Type B pancreatic cell (in vitro differentiated cells): ENCODE measurements around the gene VRK1. TPM values are rescaled to one million over a fixed set of nuclear protein-coding genes. Genes with fewer than 3 reads are reported as not detected.

Experiments
- DNase-seq: peaks from one replicate; pipeline ENCODE4 v3.0.0; 2021; ENCODE audit warnings: mixed read lengths; ENCODE audit not compliant: unreplicated experiment; ENCODE audit errors: extremely low spot score
- H3K27ac Mint-ChIP-seq: 2 replicates; pipeline ENCODE4 v1.8.0; 2021; ENCODE audit warnings: mild to moderate bottlenecking, mixed read lengths
- H3K27me3 Mint-ChIP-seq: 2 replicates; pipeline ENCODE4 v1.8.0; 2021; ENCODE audit warnings: mixed read lengths
- H3K36me3 Mint-ChIP-seq: 2 replicates; pipeline ENCODE4 v1.8.0; 2021; ENCODE audit warnings: mixed read lengths
- H3K4me1 Mint-ChIP-seq: one replicate; pipeline ENCODE4 v1.8.0; 2021; ENCODE audit warnings: mixed read lengths; ENCODE audit not compliant: unreplicated experiment
- H3K4me3 Mint-ChIP-seq: 2 replicates; pipeline ENCODE4 v1.8.0; 2021; ENCODE audit warnings: mild to moderate bottlenecking, mixed read lengths
- H3K9me3 Mint-ChIP-seq: 2 replicates; pipeline ENCODE4 v1.8.0; 2021; ENCODE audit warnings: mixed read lengths
- total RNA-seq: library from RNA; stranded (reverse); gene quantifications from 2 replicates; pipeline ENCODE4 v1.2.1, GENCODE V29; 2021; ENCODE audit warnings: low replicate concordance
- TF ChIP-seq, protein P1 (sequence below): fragments of 200-600 bp; sonication (generic); conservative IDR thresholded peaks from 2 replicates; pipeline ENCODE4 v1.5.0; 2021; ENCODE audit warnings: antibody characterized with exemption, mild to moderate bottlenecking

Gene VRK1
- total RNA-seq, 1 donor from 2014 or later = 36.9 TPM

DNA sequence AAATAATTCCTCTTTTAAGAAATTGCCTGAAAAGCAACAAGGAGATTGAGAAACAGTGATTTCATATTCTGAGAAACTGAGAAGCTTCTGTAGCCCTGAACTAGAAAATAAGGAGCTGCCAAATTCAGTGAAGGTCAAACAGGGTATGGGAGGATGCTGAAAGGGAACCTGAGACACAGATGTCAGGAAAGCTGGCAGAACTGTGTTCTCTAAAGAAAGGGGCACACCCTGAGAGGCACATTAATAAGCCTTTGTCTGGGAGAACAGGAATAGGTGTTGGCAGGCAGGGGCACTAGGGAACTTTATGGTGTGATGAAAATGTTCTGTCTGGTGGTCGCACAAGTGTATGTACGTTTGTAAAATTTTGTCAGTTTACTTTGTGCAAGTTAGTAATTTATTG, 29.6 kb downstream of the VRK1 start:
- Mint-ChIP-seq H3K9me3 (peaks cover 16% of the 10 kb centered on the region), H3K27ac (no peak overlapping the region), H3K27me3 (no peaks in the 10 kb centered on the region), H3K4me3 (no peak overlapping the region), H3K4me1 (peaks cover 3% of the 10 kb centered on the region), H3K36me3 (peaks cover 24% of the 10 kb centered on the region)
- DNase-seq = no peak
- TF ChIP-seq, protein P1, sequence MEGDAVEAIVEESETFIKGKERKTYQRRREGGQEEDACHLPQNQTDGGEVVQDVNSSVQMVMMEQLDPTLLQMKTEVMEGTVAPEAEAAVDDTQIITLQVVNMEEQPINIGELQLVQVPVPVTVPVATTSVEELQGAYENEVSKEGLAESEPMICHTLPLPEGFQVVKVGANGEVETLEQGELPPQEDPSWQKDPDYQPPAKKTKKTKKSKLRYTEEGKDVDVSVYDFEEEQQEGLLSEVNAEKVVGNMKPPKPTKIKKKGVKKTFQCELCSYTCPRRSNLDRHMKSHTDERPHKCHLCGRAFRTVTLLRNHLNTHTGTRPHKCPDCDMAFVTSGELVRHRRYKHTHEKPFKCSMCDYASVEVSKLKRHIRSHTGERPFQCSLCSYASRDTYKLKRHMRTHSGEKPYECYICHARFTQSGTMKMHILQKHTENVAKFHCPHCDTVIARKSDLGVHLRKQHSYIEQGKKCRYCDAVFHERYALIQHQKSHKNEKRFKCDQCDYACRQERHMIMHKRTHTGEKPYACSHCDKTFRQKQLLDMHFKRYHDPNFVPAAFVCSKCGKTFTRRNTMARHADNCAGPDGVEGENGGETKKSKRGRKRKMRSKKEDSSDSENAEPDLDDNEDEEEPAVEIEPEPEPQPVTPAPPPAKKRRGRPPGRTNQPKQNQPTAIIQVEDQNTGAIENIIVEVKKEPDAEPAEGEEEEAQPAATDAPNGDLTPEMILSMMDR = no peak

DNA sequence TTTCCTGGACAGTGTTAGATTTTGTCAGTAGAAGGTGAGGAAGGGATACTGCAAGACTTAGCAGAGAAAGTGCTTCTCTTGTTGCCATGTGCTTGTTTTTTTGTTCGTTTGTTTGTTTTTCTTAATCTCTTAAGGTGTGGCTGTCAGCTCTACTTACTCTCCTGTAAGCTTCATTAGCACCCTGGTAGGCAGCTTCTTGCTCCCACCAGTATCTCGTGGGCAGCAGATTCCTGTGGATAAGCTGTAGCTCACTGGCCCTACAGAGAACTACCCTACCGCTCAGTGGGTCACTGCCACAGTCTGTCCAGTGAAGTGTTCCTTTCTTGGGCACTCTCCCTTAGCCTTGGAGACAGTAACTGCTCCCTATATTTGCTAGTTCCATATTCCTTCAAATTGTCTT, 30.1 kb downstream of the VRK1 start:
- H3K4me1 Mint-ChIP-seq = peaks cover 3% of the 10 kb centered on the region
- H3K4me3 Mint-ChIP-seq = no peak overlapping the region
- no peak overlapping the region for H3K27ac Mint-ChIP-seq
- no peak for DNase-seq
- peaks cover 24% of the 10 kb centered on the region for H3K36me3 Mint-ChIP-seq
- no peaks in the 10 kb centered on the region for H3K27me3 Mint-ChIP-seq
- H3K9me3 Mint-ChIP-seq = peaks cover 16% of the 10 kb centered on the region
- TF ChIP-seq, protein P1 = no peak

- no peaks in the 10 kb centered on the region for H3K4me1 Mint-ChIP-seq
- no peak overlapping the region for H3K4me3 Mint-ChIP-seq
- no peak for DNase-seq
- H3K27me3 Mint-ChIP-seq = no peaks in the 10 kb centered on the region
- TF ChIP-seq, protein P1 = no peak
- H3K9me3 Mint-ChIP-seq = peaks cover 13% of the 10 kb centered on the region
- H3K36me3 Mint-ChIP-seq = peaks cover 26% of the 10 kb centered on the region
- no peak overlapping the region for H3K27ac Mint-ChIP-seq
Observed at GRCh38 chr14:96829791-96830190, 32.6 kb downstream of the VRK1 start.

DNA sequence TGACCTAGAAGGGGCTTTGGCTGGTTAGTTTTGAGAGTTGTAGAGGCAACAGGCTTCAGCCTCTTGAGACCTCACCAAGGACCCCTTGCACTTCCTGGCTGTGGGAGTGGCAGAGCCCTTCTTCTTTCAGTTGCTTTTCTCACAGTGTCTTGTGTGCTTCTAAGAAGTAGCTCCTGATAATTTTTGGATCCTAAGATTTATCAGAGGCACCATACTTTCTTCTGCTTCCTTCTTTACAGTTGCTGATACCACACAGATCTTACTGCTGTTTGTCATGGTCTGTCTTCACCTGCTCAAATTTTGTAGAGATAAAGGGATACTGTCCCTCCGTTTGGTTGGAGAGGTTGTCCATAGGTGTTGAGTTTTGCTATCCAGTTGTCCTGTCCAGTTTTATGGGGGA, 33.8 kb downstream of the VRK1 start:
- Mint-ChIP-seq H3K9me3 (peaks cover 13% of the 10 kb centered on the region), H3K4me3 (no peak overlapping the region), H3K36me3 (peaks cover 31% of the 10 kb centered on the region), H3K27ac (no peak overlapping the region), H3K4me1 (no peaks in the 10 kb centered on the region), H3K27me3 (no peaks in the 10 kb centered on the region)
- DNase-seq = no peak
- TF ChIP-seq, protein P1 = no peak

- peaks cover 38% of the 10 kb centered on the region for H3K36me3 Mint-ChIP-seq
- H3K27me3 Mint-ChIP-seq = no peaks in the 10 kb centered on the region
Observed at GRCh38 chr14:96832351-96832750, 35.2 kb downstream of the VRK1 start.

More at GRCh38 chr14:96832351-96832750, 35.2 kb downstream of the VRK1 start:
- Mint-ChIP-seq H3K27ac (no peak overlapping the region), H3K9me3 (peaks cover 13% of the 10 kb centered on the region), H3K4me1 (no peaks in the 10 kb centered on the region), H3K4me3 (no peak overlapping the region)
- DNase-seq = no peak
- TF ChIP-seq, protein P1 = no peak
